Neuron (in vitro differentiated cells): ENCODE data around the gene DAB2.

Experiments used
- H2AFZ ChIP-seq: one replicate; pipeline ENCODE4 v1.6.1; 2013; ENCODE audit warnings: low read depth, mild to moderate bottlenecking, inconsistent platforms, low read length, moderate library complexity
- H3K27me3 ChIP-seq: one replicate; pipeline ENCODE4 v1.6.1; 2013; ENCODE audit warnings: low read length; ENCODE audit not compliant: insufficient read depth
- H3K36me3 ChIP-seq: one replicate; pipeline ENCODE4 v1.6.1; 2013; ENCODE audit warnings: low read length; ENCODE audit not compliant: insufficient read depth
- H3K4me1 ChIP-seq: one replicate; pipeline ENCODE4 v1.6.1; 2013; ENCODE audit warnings: low read length; ENCODE audit not compliant: insufficient read depth
- H3K4me3 ChIP-seq: 2 replicates; pipeline ENCODE4 v1.5.1; 2013; ENCODE audit warnings: mild to moderate bottlenecking, low read length, moderate library complexity
- H3K9me3 ChIP-seq: one replicate; pipeline ENCODE4 v1.6.1; 2013; ENCODE audit warnings: low read length

Gene DAB2

DNA sequence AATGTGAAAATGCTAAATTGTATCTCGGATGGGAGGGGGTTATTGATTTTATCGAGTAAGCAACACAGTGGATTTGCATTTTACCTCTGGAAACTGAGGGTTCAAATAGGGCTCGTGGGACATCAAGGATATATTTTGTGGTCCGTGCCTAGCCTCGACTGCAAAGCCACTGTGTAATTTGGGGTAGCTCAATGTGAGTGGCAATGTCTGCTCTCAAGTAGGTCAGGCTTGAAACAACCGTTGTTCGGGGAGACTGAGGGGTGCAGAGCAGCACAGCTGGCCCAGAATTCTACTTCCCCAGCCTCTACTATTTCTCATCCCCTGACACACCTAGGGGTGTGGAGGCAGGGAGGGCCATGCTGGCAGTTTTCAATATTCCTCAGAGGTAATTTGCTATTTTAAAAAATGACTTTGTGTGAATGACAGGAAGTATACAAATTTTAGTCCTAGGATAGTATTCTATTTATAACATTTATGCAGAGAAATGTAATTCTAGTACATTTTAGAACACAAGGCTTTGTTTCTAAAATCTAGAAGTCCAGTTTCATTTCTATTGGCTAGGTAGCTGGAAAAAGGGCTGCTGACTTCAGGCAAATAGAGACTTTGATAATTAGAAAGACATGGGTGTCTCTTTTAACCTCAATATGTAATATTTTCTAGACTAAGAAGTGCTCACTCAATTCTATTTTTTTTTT is 1.4 kb upstream of the DAB2 start:
- no peak overlapping the region for H3K4me3 ChIP-seq

GRCh38 chr5:39423331-39423751 is 1.4 kb downstream of the DAB2 start:
- no peaks in the 10 kb centered on the region for H3K27me3 ChIP-seq
- H3K36me3 ChIP-seq: no peaks in the 10 kb centered on the region
- no peaks in the 10 kb centered on the region for H3K9me3 ChIP-seq
- no peak overlapping the region for H3K4me3 ChIP-seq
- no peak overlapping the region for H2AFZ ChIP-seq
- H3K4me1 ChIP-seq: peaks cover 35% of the 10 kb centered on the region

More for the DNA sequence above, 1.4 kb upstream of the DAB2 start:
- Histone ChIP-seq H3K27me3 (no peaks in the 10 kb centered on the region), H3K9me3 (no peaks in the 10 kb centered on the region), H3K36me3 (no peaks in the 10 kb centered on the region), H2AFZ (no peak overlapping the region), H3K4me1 (peaks cover 28% of the 10 kb centered on the region)

DNA sequence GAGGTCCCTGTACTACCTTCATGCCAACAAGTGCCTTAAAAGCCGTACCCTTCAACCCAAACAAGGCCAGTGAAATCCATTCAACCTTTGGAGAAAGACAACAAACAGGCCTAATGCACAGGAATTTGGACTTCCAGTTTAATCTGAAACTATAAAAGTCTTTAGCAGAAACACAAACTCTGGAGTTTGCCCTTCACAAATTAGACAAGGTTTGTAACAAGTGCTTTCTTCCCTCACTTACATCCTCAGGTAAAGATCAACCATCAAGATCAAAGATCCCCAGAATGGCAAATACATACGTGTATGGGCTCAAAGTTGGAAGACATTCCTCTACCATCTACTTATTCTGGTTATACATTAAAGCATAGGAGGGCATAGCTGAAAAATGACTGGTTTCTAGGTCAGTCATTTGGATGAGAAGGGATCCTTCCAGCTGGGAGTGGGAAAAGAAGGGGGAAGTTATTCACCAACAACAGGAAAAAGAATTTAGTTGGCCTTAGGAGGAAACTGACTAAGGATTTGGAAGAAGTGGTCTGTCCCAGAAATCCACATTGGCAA is 2.0 kb downstream of the DAB2 start:
- H2AFZ ChIP-seq: no peak overlapping the region
- H3K4me3 ChIP-seq: no peak overlapping the region
- H3K9me3 ChIP-seq: no peaks in the 10 kb centered on the region
- peaks cover 33% of the 10 kb centered on the region for H3K4me1 ChIP-seq
- no peaks in the 10 kb centered on the region for H3K27me3 ChIP-seq
- no peaks in the 10 kb centered on the region for H3K36me3 ChIP-seq

- Histone ChIP-seq H3K4me1 (peaks cover 27% of the 10 kb centered on the region), H3K9me3 (no peaks in the 10 kb centered on the region), H3K36me3 (no peaks in the 10 kb centered on the region), H3K27me3 (no peaks in the 10 kb centered on the region), H2AFZ (no peak overlapping the region), H3K4me3 (no peak overlapping the region)
These were observed 2.7 kb downstream of the DAB2 start for GRCh38 chr5:39422036-39422606.

DNA sequence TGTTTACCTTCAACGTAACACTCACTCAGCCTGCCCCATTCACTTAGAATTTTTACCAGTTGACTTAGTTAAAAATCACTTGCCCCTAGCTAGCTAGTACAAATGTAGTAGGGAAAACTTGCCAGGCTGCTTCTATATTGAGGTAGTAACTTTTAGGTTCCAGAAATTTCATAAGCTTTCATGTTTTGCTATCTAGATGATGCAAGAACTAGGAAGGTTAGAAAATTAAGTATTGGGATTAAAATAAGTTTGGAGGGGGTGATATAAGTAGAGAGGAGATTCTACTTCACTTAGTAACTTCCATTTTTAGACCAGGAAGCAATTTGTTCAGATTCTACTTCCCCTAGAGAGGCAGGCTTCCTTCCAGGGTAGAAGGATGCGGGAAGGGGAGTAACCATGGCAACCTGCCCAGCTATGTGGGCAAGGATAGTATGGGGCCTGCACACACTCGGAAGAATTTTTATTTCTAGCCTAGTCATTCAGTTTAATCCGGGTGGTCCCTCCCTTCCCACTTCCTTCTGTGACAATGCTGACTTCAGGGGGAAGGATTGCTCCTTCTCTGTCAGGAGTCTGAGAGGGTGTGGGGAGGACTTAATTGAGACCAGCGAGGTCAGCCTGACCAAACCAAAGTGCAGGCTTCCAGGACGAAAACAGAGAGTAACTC is 4.2 kb downstream of the DAB2 start:
- H3K9me3 ChIP-seq: no peaks in the 10 kb centered on the region
- no peak overlapping the region for H2AFZ ChIP-seq
- no peaks in the 10 kb centered on the region for H3K36me3 ChIP-seq
- no peaks in the 10 kb centered on the region for H3K27me3 ChIP-seq
- no peak overlapping the region for H3K4me3 ChIP-seq
- H3K4me1 ChIP-seq: peaks cover 19% of the 10 kb centered on the region

- Histone ChIP-seq H3K4me3 (no peak overlapping the region), H2AFZ (no peak overlapping the region), H3K36me3 (no peaks in the 10 kb centered on the region), H3K27me3 (no peaks in the 10 kb centered on the region), H3K4me1 (peaks cover 19% of the 10 kb centered on the region), H3K9me3 (no peaks in the 10 kb centered on the region)
These were observed 5.0 kb downstream of the DAB2 start for GRCh38 chr5:39419796-39420195.

GRCh38 chr5:39417979-39418378 is 6.8 kb downstream of the DAB2 start:
- no peak overlapping the region for H2AFZ ChIP-seq
- no peaks in the 10 kb centered on the region for H3K36me3 ChIP-seq
- peaks cover 10% of the 10 kb centered on the region for H3K4me1 ChIP-seq
- H3K9me3 ChIP-seq: no peaks in the 10 kb centered on the region
- H3K4me3 ChIP-seq: no peak overlapping the region
- H3K27me3 ChIP-seq: no peaks in the 10 kb centered on the region

GRCh38 chr5:39415201-39415600 is 9.6 kb downstream of the DAB2 start:
- H2AFZ ChIP-seq: no peak overlapping the region
- no peak overlapping the region for H3K4me3 ChIP-seq

DNA sequence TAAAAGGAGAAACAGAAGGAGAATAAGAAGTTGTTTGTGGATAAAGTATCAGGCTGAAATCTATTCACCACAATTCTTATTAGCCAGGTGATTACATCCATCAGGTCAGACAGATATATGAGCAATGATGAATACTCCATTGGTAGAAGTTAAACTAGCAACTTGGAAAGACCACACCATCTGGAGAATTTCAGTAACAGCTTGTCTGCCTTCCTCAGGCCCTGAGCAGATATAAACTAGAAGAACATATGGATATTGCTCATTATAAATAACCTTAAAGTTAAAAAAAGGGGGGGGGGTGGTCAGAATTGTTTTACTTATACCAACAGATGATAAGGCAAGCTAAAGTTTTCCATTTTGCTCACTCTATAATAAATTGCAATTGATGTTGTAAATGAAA is 10.4 kb downstream of the DAB2 start:
- no peaks in the 10 kb centered on the region for H3K9me3 ChIP-seq
- no peaks in the 10 kb centered on the region for H3K36me3 ChIP-seq
- H2AFZ ChIP-seq: no peak overlapping the region
- no peaks in the 10 kb centered on the region for H3K4me1 ChIP-seq
- H3K27me3 ChIP-seq: no peaks in the 10 kb centered on the region
- H3K4me3 ChIP-seq: no peak overlapping the region

More at GRCh38 chr5:39415201-39415600, 9.6 kb downstream of the DAB2 start:
- Histone ChIP-seq H3K4me1 (no peaks in the 10 kb centered on the region), H3K27me3 (no peaks in the 10 kb centered on the region), H3K36me3 (no peaks in the 10 kb centered on the region), H3K9me3 (no peaks in the 10 kb centered on the region)

GRCh38 chr5:39413771-39414170 is 11.0 kb downstream of the DAB2 start:
- no peaks in the 10 kb centered on the region for H3K36me3 ChIP-seq
- no peaks in the 10 kb centered on the region for H3K27me3 ChIP-seq
- no peak overlapping the region for H3K4me3 ChIP-seq
- no peak overlapping the region for H2AFZ ChIP-seq
- no peaks in the 10 kb centered on the region for H3K9me3 ChIP-seq
- no peaks in the 10 kb centered on the region for H3K4me1 ChIP-seq

- Histone ChIP-seq H3K4me1 (no peaks in the 10 kb centered on the region), H3K4me3 (no peak overlapping the region)
These were observed 11.9 kb downstream of the DAB2 start for GRCh38 chr5:39412721-39413394.

DNA sequence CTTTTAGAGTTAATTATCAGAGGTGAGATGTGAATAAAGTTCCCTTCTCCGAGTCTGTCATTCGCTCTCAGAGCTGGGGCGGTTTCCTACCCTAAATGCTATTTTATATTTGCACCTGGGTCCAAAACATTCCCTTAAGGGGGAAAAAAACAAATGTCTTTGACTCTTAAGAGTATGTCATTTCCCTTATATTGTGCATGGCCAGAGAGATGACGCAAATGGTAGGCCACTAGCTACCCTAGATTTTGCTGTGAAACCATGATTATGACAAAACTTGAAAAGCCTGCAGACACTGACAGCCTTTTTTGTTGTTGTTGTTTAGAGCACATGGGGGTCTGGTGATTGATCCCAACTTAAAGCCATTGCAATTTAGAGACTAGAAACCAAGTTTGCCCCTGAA is 12.8 kb downstream of the DAB2 start:
- Histone ChIP-seq H3K36me3 (no peaks in the 10 kb centered on the region), H3K4me1 (no peaks in the 10 kb centered on the region), H3K9me3 (no peaks in the 10 kb centered on the region), H3K4me3 (no peak overlapping the region), H3K27me3 (no peaks in the 10 kb centered on the region), H2AFZ (no peak overlapping the region)

More at GRCh38 chr5:39412721-39413394, 11.9 kb downstream of the DAB2 start:
- Histone ChIP-seq H3K9me3 (no peaks in the 10 kb centered on the region), H3K27me3 (no peaks in the 10 kb centered on the region), H2AFZ (no peak overlapping the region), H3K36me3 (no peaks in the 10 kb centered on the region)

- no peaks in the 10 kb centered on the region for H3K27me3 ChIP-seq
- no peak overlapping the region for H2AFZ ChIP-seq
- H3K36me3 ChIP-seq: no peaks in the 10 kb centered on the region
- H3K4me3 ChIP-seq: no peak overlapping the region
- no peaks in the 10 kb centered on the region for H3K4me1 ChIP-seq
- H3K9me3 ChIP-seq: no peaks in the 10 kb centered on the region
These were observed 13.7 kb downstream of the DAB2 start for GRCh38 chr5:39411061-39411460.
